Loucy (cell line): ENCODE data around the gene COMTD1.

Source experiments
- H2AFZ ChIP-seq: fragments of 200-600 bp; sonication (generic); 2 replicates; pipeline ENCODE4 v1.6.0; 2016; ENCODE audit warnings: antibody characterized with exemption, mild to moderate bottlenecking, low read length, moderate library complexity
- H3F3A ChIP-seq: fragments of 200-600 bp; 2 replicates; pipeline ENCODE4 v1.6.0; 2016; ENCODE audit warnings: antibody characterized with exemption, low read depth, mild to moderate bottlenecking
- H3K27me3 ChIP-seq: fragments of 200-600 bp; sonication (generic); 2 replicates; pipeline ENCODE4 v1.6.1; 2014; ENCODE audit warnings: low read length, mild to moderate bottlenecking; ENCODE audit not compliant: insufficient read depth, poor library complexity, severe bottlenecking
- H3K36me3 ChIP-seq: fragments of 200-600 bp; sonication (generic); 2 replicates; pipeline ENCODE4 v1.6.1; 2016; ENCODE audit warnings: low read length; ENCODE audit not compliant: insufficient read depth
- H3K4me1 ChIP-seq: fragments of 200-600 bp; sonication (generic); 2 replicates; pipeline ENCODE4 v1.5.1; 2014; ENCODE audit warnings: low read length, mild to moderate bottlenecking; ENCODE audit not compliant: insufficient read depth, poor library complexity, severe bottlenecking
- H3K4me2 ChIP-seq: fragments of 200-600 bp; sonication (generic); 2 replicates; pipeline ENCODE4 v1.6.0; 2014; ENCODE audit warnings: antibody characterized with exemption, low read length, low read depth, mild to moderate bottlenecking; ENCODE audit not compliant: poor library complexity, severe bottlenecking
- H3K4me3 ChIP-seq: fragments of 200-600 bp; sonication (generic); 2 replicates; pipeline ENCODE4 v1.5.1; 2014; ENCODE audit warnings: low read length, mild to moderate bottlenecking, mixed read lengths; ENCODE audit not compliant: poor library complexity, severe bottlenecking
- H3K79me2 ChIP-seq: fragments of 200-600 bp; sonication (generic); 2 replicates; pipeline ENCODE4 v1.6.1; 2014; ENCODE audit warnings: low read length; ENCODE audit not compliant: insufficient read depth
- H3K9ac ChIP-seq: fragments of 200-600 bp; sonication (generic); 2 replicates; pipeline ENCODE4 v1.6.0; 2014; ENCODE audit warnings: mild to moderate bottlenecking, low read depth, low read length, moderate library complexity; ENCODE audit not compliant: poor library complexity, severe bottlenecking
- H3K9me2 ChIP-seq: fragments of 200-600 bp; sonication (generic); replicated peaks from 2 replicates; pipeline ENCODE4 v1.6.1; 2016; ENCODE audit warnings: low read depth, low read length, mixed read lengths
- H3K9me3 ChIP-seq: fragments of 200-600 bp; sonication (generic); 2 replicates; pipeline ENCODE4 v1.6.1; 2014; ENCODE audit warnings: mild to moderate bottlenecking, antibody characterized with exemption, low read length, low read depth; ENCODE audit not compliant: insufficient read depth
- H4K20me1 ChIP-seq: fragments of 200-600 bp; sonication (generic); 2 replicates; pipeline ENCODE4 v1.6.0; 2014; ENCODE audit warnings: antibody characterized with exemption, low read length, mild to moderate bottlenecking; ENCODE audit not compliant: insufficient read depth, poor library complexity, severe bottlenecking
- EZH2phosphoT487 ChIP-seq: fragments of 200-600 bp; IDR thresholded peaks from 2 replicates; pipeline ENCODE4 v1.6.1; 2018; ENCODE audit warnings: antibody characterized with exemption, mild to moderate bottlenecking, moderate library complexity, borderline replicate concordance
- TF ChIP-seq, protein P1 (sequence below): fragments of 200-600 bp; sonication (generic); conservative IDR thresholded peaks from 2 replicates; pipeline ENCODE4 v1.5.1; 2014; ENCODE audit warnings: mild to moderate bottlenecking, antibody characterized with exemption, low read length

COMTD1 gene

DNA sequence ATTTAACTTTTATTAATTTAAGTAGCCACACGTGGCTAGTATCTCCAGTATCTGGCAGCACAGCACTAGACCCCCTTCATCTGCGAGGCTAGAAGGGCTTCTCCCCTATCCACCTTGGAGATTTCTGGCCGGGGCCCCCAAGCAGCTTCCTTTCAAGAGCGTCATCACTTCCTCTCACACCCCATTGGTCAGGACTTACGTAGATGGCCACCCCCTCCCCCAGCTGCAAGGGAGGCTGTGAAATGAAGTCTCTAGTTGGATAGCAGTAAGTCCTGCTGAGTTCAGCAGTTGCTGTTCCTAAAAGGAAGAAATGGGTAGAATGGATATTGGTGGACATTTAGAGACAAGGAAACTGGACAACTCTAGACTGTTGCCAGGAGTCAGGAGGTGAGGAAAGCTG lies 33.8 kb upstream of the COMTD1 start:
- Histone ChIP-seq H3K4me3 (no peak overlapping the region), H2AFZ (peak overlapping the region; percentile 64; the same call in 1 of the 2 replicates), H3K9ac (no peak overlapping the region), H3K79me2 (no peaks in the 10 kb centered on the region), H3K9me2 (no peaks in the 10 kb centered on the region), H3K4me1 (peaks cover 4% of the 10 kb centered on the region), H3K9me3 (no peaks in the 10 kb centered on the region), H3K4me2 (no peak overlapping the region), H3F3A (no peaks in the 10 kb centered on the region), H3K27me3 (no peaks in the 10 kb centered on the region), H4K20me1 (no peaks in the 10 kb centered on the region), H3K36me3 (no peaks in the 10 kb centered on the region)
- TF ChIP-seq, protein P1, sequence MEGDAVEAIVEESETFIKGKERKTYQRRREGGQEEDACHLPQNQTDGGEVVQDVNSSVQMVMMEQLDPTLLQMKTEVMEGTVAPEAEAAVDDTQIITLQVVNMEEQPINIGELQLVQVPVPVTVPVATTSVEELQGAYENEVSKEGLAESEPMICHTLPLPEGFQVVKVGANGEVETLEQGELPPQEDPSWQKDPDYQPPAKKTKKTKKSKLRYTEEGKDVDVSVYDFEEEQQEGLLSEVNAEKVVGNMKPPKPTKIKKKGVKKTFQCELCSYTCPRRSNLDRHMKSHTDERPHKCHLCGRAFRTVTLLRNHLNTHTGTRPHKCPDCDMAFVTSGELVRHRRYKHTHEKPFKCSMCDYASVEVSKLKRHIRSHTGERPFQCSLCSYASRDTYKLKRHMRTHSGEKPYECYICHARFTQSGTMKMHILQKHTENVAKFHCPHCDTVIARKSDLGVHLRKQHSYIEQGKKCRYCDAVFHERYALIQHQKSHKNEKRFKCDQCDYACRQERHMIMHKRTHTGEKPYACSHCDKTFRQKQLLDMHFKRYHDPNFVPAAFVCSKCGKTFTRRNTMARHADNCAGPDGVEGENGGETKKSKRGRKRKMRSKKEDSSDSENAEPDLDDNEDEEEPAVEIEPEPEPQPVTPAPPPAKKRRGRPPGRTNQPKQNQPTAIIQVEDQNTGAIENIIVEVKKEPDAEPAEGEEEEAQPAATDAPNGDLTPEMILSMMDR = no peak
- no peak for TF ChIP-seq EZH2phosphoT487

DNA sequence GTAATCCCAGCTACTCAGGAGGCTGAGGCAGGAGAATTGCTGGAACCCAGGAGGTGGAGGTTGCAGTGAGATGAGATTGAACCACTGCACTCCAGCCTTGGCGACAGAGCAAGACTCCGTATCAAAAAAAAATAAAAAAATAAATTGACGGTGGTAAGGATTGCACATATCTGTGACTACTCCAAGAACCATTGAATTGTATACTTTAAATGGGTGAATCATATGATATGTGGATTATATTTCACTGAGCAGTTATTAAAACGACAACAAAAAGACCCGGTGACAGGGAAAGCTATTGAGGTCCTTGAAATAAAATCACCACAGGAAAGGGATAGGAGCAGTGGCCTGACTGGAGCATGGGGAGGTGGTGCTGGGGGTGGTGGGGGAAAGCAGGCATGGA lies 31.2 kb upstream of the COMTD1 start:
- Histone ChIP-seq H3K79me2 (no peaks in the 10 kb centered on the region), H3K4me1 (peaks cover 4% of the 10 kb centered on the region), H2AFZ (no peak overlapping the region), H3K9me2 (no peaks in the 10 kb centered on the region), H3K9me3 (no peaks in the 10 kb centered on the region), H3F3A (no peaks in the 10 kb centered on the region), H3K9ac (no peak overlapping the region), H3K36me3 (no peaks in the 10 kb centered on the region), H4K20me1 (no peaks in the 10 kb centered on the region), H3K4me2 (no peak overlapping the region), H3K27me3 (no peaks in the 10 kb centered on the region), H3K4me3 (no peak overlapping the region)
- TF ChIP-seq EZH2phosphoT487 = no peak
- TF ChIP-seq, protein P1 = no peak

DNA sequence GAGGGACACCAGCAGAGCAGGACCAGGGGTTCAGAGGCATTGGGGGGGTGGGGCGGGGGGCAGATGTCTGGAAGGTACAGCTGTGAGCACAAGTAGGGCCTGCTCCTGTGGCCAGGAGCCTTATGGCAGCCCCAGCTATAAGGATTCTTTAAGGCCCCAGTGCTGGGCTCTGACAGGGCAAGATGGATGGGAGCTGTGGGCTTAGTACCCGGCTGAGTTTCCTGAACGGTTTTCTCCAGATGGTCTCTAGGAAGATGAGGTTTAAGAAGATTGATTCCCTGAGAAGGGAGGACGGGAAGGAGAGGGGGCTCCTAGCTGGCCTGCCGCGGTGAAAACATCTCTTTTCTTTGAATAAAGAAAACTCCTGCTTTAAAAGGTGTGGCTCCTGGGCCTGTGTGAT lies 30.1 kb upstream of the COMTD1 start:
- no peaks in the 10 kb centered on the region for H4K20me1 ChIP-seq
- TF ChIP-seq, protein P1 = no peak
- no peak for TF ChIP-seq EZH2phosphoT487
- H3K9me2 ChIP-seq = no peaks in the 10 kb centered on the region
- H3K9ac ChIP-seq = no peak overlapping the region
- no peaks in the 10 kb centered on the region for H3K79me2 ChIP-seq
- H3K9me3 ChIP-seq = no peaks in the 10 kb centered on the region
- H2AFZ ChIP-seq = no peak overlapping the region
- H3K36me3 ChIP-seq = no peaks in the 10 kb centered on the region
- H3K27me3 ChIP-seq = no peaks in the 10 kb centered on the region
- H3K4me3 ChIP-seq = no peak overlapping the region
- H3F3A ChIP-seq = no peaks in the 10 kb centered on the region
- no peak overlapping the region for H3K4me2 ChIP-seq
- peaks cover 4% of the 10 kb centered on the region for H3K4me1 ChIP-seq
